K562 (cell line): ENCODE results near the gene ZNF285.
"Not testable (repeated sequence)": the region's sequence is repeated elsewhere in the genome, so short reads cannot be mapped to it uniquely, and the experiment has no call there.

Experiments used
- GATAD2B ChIP-seq: fragments of 450-650 bp; IDR thresholded peaks from 2 replicates; pipeline ENCODE4 v1.6.1; 2017; ENCODE audit warnings: mild to moderate bottlenecking, borderline replicate concordance
- TF ChIP-seq, protein P1 (sequence below), 3 experiments: IDR thresholded peaks in 2 of 3; conservative IDR thresholded peaks in 1 of 3; 2 replicates each; pipeline ENCODE4 v1.5.1; 2011 to 2012; ENCODE audit warnings: low read length in 3 of 3, mild to moderate bottlenecking in 3 of 3, control low read depth in 2 of 3, improper control_type of control experiment in 1 of 3, inconsistent platforms in 1 of 3, low read depth in 1 of 3, mixed read lengths in 1 of 3, moderate library complexity in 1 of 3; ENCODE audit not compliant: insufficient read depth in 2 of 3

DNA sequence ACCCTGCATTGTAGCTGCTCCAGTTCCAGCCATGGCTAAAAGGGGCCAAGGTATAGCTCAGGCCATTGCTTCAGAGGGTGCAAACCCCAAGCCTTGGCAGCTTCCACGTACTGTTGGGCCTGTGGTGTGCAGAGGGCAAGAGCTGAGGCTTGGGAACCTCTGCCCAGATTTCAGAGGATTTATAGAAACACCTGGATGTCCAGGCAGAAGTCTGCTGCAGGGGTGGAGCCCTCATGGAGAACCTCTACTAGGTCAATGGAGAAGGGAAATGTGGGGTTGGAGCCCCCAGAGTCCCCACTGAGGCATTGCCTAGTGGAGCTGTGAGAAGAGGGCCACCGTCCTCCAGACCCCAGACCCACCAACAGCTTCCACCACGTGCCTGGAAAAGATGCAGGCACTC lies 66.8 kb downstream of the ZNF285 start:
- TF ChIP-seq GATAD2B, result not testable (repeated sequence)
- TF ChIP-seq, protein P1, sequence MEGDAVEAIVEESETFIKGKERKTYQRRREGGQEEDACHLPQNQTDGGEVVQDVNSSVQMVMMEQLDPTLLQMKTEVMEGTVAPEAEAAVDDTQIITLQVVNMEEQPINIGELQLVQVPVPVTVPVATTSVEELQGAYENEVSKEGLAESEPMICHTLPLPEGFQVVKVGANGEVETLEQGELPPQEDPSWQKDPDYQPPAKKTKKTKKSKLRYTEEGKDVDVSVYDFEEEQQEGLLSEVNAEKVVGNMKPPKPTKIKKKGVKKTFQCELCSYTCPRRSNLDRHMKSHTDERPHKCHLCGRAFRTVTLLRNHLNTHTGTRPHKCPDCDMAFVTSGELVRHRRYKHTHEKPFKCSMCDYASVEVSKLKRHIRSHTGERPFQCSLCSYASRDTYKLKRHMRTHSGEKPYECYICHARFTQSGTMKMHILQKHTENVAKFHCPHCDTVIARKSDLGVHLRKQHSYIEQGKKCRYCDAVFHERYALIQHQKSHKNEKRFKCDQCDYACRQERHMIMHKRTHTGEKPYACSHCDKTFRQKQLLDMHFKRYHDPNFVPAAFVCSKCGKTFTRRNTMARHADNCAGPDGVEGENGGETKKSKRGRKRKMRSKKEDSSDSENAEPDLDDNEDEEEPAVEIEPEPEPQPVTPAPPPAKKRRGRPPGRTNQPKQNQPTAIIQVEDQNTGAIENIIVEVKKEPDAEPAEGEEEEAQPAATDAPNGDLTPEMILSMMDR (IDR thresholded peaks at IDR 0.05 in 2 of 3, conservative IDR thresholded peaks at IDR 0.05 in 1 of 3; ENCODE audit: insufficient read depth in 2 of 3, low read depth in 1 of 3, low read length in 3 of 3), result not testable (repeated sequence)
